HG03460 (cell line): ENCODE measurements around the gene HADHB.
"Not testable (repeated sequence)": the region's sequence is repeated elsewhere in the genome, so short reads cannot be mapped to it uniquely, and the experiment has no call there.

Experiments used
- ATAC-seq: cut with Tn5 transposase; IDR thresholded peaks from one replicate; pipeline ENCODE4 v1.9.1; 2021; ENCODE audit not compliant: unreplicated experiment

The HADHB gene

GRCh38 chr2:26243470-26244308, 1.1 kb upstream of the HADHB start:
- ATAC-seq, result no peak

- peak; percentile 16 for ATAC-seq
These were observed 543 bp downstream of the HADHB start for GRCh38 chr2:26245231-26245732.

- peak; percentile 44 for ATAC-seq
These were observed 1.1 kb downstream of the HADHB start for GRCh38 chr2:26245810-26246209.

- no peak for ATAC-seq
These were observed 2.1 kb downstream of the HADHB start for GRCh38 chr2:26246818-26247217.

- no peak for ATAC-seq
These were observed 4.9 kb downstream of the HADHB start for GRCh38 chr2:26249625-26250024.

- no peak for ATAC-seq
These were observed 7.2 kb downstream of the HADHB start for GRCh38 chr2:26251893-26252292.

- no peak for ATAC-seq
These were observed 11.1 kb downstream of the HADHB start for GRCh38 chr2:26255759-26256384.

- not testable (repeated sequence) for ATAC-seq
These were observed 14.1 kb downstream of the HADHB start for GRCh38 chr2:26258836-26259235.

- ATAC-seq, result no peak
These were observed 23.5 kb downstream of the HADHB start for GRCh38 chr2:26268213-26268612.

- not testable (repeated sequence) for ATAC-seq
These were observed 24.1 kb downstream of the HADHB start for GRCh38 chr2:26268670-26269385.

- ATAC-seq, result no peak
These were observed 24.9 kb downstream of the HADHB start for GRCh38 chr2:26269571-26270158.

- no peak for ATAC-seq
These were observed 25.6 kb downstream of the HADHB start for GRCh38 chr2:26270373-26270772.

- no peak for ATAC-seq
These were observed 28.8 kb downstream of the HADHB start for GRCh38 chr2:26273501-26273900.

GRCh38 chr2:26274058-26274613, 29.4 kb downstream of the HADHB start:
- ATAC-seq, result no peak

GRCh38 chr2:26276484-26277227, 31.9 kb downstream of the HADHB start:
- ATAC-seq, result no peak

- no peak for ATAC-seq
These were observed 35.1 kb downstream of the HADHB start for GRCh38 chr2:26279886-26280285.

- no peak for ATAC-seq
These were observed 36.5 kb downstream of the HADHB start for GRCh38 chr2:26281226-26281625.

GRCh38 chr2:26283606-26284005, 38.9 kb downstream of the HADHB start:
- ATAC-seq, result no peak

- no peak for ATAC-seq
These were observed 39.4 kb downstream of the HADHB start for GRCh38 chr2:26284132-26284531.

GRCh38 chr2:26285931-26286330, 41.2 kb downstream of the HADHB start:
- ATAC-seq, result no peak
